ENCODE measurements around the gene KCNQ1OT1.

Gene KCNQ1OT1

GRCh38 chr11:2579315-2580060, 120.3 kb downstream of the KCNQ1OT1 start:
- peak; percentile 8 for DNase-seq

GRCh38 chr11:2578929-2579270, 120.9 kb downstream of the KCNQ1OT1 start:
- DNase-seq, result no peak

GRCh38 chr11:2577991-2578928, 121.5 kb downstream of the KCNQ1OT1 start:
- peak; percentile 11 for DNase-seq

GRCh38 chr11:2577031-2577990, 122.5 kb downstream of the KCNQ1OT1 start:
- DNase-seq, result peak; percentile 15

- peak; percentile 13 for DNase-seq
Measured at GRCh38 chr11:2576549-2576948, 123.2 kb downstream of the KCNQ1OT1 start.

- no peak for DNase-seq
Measured at GRCh38 chr11:2576111-2576510, 123.7 kb downstream of the KCNQ1OT1 start.

GRCh38 chr11:2575591-2576051, 124.2 kb downstream of the KCNQ1OT1 start:
- peak; percentile 7 for DNase-seq

GRCh38 chr11:2574553-2575535, 125.0 kb downstream of the KCNQ1OT1 start:
- peak; percentile 10 for DNase-seq

GRCh38 chr11:2574043-2574552, 125.7 kb downstream of the KCNQ1OT1 start:
- peak; percentile 11 for DNase-seq

GRCh38 chr11:2573240-2574042, 126.4 kb downstream of the KCNQ1OT1 start:
- no peak for DNase-seq

- no peak for DNase-seq
Measured at GRCh38 chr11:2572491-2573239, 127.1 kb downstream of the KCNQ1OT1 start.

- no peak for DNase-seq
Measured at GRCh38 chr11:2571598-2572281, 128.1 kb downstream of the KCNQ1OT1 start.

GRCh38 chr11:2570841-2571597, 128.8 kb downstream of the KCNQ1OT1 start:
- DNase-seq, result no peak

GRCh38 chr11:2570211-2570811, 129.5 kb downstream of the KCNQ1OT1 start:
- no peak for DNase-seq

GRCh38 chr11:2569731-2570210, 130.0 kb downstream of the KCNQ1OT1 start:
- no peak for DNase-seq

GRCh38 chr11:2569321-2569721, 130.5 kb downstream of the KCNQ1OT1 start:
- no peak for DNase-seq

- peak; percentile 6 for DNase-seq
Measured at GRCh38 chr11:2567026-2567671, 132.6 kb downstream of the KCNQ1OT1 start.

Measured in CD4-positive, alpha-beta T cell treated with Interleukin-15 for 1 hour (primary cell).